Ramos (cell line): Measurements from ENCODE around the gene MCCC2.
"Not testable (repeated sequence)": the region's sequence is repeated elsewhere in the genome, so short reads cannot be mapped to it uniquely, and the experiment has no call there.

Experiments used
- in situ Hi-C: fragments of 300-500 bp; cut with MboI; formaldehyde crosslinking; loops from one replicate; pipeline ENCODE4 v1.14.3; 2022; ENCODE audit warnings: low sequenced_read_pairs; ENCODE audit not compliant: unreplicated experiment

Gene MCCC2

DNA sequence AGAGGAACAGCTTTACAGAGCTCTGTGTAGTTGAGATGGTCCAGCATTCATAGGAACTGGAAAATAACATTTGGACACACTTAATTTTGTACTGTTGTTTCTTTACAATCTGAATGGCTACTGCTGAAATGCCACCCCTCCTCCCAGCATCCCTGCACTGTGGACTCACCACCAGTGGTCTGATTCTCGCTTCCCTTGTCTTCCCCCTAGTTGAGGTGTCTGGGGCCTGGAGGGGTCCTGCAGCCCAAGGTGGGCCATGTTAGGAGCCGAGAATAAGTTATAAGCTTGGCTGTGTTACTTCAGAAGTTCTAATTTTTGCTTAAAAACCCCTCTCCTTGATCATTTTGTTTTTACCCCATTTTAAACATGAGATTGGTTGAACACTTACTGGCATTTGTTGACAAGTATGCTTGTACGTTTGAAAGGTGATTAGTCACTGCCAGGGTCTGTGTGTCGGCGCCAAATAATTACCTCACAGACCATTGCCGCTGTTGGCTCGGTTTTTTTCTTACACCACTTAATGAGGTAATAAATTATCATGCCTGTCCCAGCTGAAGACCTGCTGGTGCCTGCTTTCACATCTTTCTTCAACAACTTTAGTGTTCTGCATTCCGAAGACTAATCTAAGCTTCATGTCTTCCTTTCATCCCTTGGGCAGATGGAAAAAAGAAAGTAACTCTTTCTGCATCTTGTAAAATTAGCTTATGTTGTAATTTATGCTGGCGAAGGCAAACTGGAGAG lies 65.8 kb downstream of the MCCC2 start:
- in situ Hi-C loops: no loop called here

DNA sequence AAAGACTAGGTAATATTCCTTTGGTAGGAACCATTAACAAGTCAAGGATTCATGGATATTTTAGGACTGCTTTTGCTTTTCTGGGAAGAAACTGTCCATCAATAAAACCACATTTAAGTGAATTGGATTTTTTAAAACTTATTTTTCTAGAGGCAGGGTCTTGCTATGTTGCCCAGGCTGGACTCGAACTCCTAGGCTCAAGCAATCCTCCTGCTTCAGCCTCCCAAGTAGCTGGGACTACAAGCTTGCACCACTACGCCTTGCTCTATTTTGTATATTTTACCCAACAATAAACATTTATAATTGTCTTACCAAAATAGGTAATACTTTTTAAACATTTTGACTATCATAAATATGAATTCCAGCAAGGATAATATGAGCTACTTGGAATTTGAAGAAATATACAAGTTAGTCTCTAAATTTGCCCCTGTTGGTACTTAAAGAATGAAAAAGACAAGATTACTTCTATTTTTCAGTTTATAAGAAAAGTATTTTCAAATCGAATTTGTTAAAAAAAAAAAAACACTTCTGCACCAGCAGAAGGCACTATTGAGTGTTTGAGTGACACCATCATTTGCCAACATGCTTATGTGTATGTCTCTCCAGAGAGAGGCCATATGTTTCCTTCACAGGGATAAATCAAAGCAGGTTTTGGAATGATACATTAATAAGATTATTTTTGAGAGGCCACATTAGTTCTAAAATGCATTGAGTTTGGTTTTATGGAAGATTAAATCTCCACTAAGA lies 71.9 kb downstream of the MCCC2 start:
- in situ Hi-C loops: no loop called here

- in situ Hi-C loops: no loop called here
These were observed 75.2 kb downstream of the MCCC2 start for GRCh38 chr5:71662381-71662780.

- in situ Hi-C loops: no loop called here
These were observed 76.2 kb downstream of the MCCC2 start for GRCh38 chr5:71663191-71663969.

- in situ Hi-C loops: not testable (repeated sequence)
These were observed 77.5 kb downstream of the MCCC2 start for GRCh38 chr5:71664615-71665014.

DNA sequence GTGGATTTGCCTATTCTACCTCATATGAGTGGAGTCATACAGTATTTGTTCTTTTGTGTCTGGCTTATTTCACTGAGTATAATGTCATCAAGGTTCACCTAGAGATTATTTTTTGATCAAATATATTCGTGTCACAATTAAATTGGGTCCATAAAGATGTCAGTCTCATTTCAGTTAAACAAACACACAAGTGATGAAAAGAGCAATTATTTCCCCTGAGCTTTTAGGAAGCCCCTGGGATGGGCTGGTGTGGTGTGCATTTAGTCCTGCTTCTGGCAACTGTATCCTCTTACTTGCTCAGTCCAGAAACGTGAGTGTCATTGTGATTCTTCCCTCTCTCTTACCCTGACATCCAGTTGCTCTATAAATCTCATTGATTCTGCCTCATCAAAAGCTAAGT lies 79.2 kb downstream of the MCCC2 start:
- in situ Hi-C loops: no loop called here

- in situ Hi-C loops: no loop called here
These were observed 90.8 kb downstream of the MCCC2 start for GRCh38 chr5:71677977-71678376.

GRCh38 chr5:71679714-71680113 lies 92.6 kb downstream of the MCCC2 start:
- in situ Hi-C loops: no loop called here

- in situ Hi-C loops: no loop called here
These were observed 93.4 kb downstream of the MCCC2 start for GRCh38 chr5:71680510-71680909.

DNA sequence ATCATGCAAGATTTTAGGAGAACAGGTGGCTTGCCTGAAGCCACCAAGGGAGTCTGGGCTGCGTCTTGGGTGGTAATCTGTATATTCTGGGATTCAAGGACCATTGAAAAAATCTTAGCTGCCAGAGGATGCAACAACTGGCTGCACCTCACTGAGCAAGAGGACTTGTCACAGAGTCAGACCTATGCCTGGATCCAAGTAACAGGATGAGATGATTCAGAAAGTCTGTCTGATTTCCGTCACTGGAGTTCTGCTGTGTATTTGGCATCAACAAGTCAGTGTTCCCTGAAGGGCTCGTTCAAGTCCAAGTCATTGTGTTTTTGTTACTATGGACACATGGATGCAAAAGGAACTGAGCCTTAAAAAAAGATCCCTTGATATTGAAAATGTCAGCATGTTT lies 94.2 kb downstream of the MCCC2 start:
- in situ Hi-C loops: no loop called here

- in situ Hi-C loops: no loop called here
These were observed 97.2 kb downstream of the MCCC2 start for GRCh38 chr5:71684309-71684708.

GRCh38 chr5:71693828-71694427 lies 106.8 kb downstream of the MCCC2 start:
- in situ Hi-C loops: no loop called here

DNA sequence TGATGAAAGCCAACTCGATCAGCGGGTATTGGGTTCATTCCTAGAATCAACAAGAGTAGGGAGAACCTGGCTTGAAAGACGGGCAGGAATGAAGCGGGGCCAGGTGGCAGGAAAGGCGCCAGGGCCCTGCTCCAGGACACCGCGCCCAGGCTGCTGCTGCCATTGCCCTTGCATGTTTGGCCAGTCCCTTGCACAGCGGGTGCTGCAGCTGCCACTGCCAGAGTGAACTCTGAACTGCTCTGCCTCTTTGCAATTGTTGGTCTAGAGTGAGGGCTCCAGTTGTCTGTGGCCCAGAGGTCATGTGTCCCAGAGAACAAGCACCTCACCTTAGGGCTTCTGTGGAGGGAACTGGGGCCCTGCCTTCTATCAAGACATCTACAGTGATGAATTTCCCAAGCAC lies 107.9 kb downstream of the MCCC2 start:
- in situ Hi-C loops: no loop called here

DNA sequence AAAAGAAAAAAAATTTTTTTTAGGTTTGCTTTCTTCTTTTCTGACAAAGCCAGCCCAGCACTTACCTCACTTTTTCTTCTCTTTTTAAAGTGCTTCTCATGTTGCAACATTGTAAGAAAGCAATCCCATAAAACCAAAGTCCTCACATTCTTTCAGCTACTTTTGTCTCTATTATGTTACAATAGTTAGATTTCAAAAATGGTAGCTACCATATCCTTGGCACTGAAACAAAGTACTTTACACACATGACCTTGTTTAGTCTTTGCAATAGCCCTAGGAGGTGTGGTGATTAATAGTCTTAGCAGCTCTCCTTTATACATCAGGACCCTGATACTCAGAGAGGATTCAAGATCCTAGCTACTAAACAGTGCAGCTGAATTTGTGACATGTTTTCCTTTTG lies 108.5 kb downstream of the MCCC2 start:
- in situ Hi-C loops: no loop called here

DNA sequence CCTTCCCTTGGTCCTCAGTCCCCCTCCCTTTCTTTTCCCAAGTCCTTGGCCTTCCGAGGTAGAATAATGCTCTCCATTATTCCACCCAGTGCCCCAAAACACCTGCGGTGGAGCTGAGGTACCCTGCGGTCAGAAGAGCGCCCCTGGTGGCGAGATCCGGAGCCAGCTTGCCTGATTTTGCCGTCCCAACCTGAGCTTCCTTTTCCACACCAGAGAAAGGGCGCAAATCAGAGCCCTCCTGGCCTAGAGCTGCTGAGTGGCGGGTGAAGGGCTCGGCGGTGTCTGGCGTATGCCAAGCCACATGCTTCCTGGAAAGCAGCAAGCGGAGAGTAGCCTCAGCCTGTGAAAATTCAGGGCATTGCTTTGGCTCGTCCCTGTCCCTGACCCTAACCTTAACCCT lies 110.8 kb downstream of the MCCC2 start:
- in situ Hi-C loops: no loop called here

DNA sequence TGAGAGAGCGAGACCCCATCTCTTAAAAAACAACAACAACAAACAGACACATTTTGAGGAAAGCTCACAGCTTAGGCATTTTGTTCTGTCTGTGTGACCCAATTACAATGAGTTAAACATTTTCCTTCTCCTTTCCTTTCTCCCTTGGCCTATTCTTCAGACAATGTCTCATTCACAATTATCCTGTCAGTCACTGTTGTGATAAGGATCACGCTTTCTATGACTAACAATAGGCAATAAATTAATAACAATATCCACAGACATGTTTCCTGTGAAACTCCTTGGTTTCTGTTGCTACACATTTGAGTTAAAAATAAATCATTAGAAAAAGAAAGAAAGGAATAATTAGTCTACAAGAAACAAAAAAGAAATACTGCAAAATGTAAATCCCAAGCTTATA lies 112.1 kb downstream of the MCCC2 start:
- in situ Hi-C loops: no loop called here

GRCh38 chr5:71699751-71700150 lies 112.6 kb downstream of the MCCC2 start:
- in situ Hi-C loops: no loop called here

DNA sequence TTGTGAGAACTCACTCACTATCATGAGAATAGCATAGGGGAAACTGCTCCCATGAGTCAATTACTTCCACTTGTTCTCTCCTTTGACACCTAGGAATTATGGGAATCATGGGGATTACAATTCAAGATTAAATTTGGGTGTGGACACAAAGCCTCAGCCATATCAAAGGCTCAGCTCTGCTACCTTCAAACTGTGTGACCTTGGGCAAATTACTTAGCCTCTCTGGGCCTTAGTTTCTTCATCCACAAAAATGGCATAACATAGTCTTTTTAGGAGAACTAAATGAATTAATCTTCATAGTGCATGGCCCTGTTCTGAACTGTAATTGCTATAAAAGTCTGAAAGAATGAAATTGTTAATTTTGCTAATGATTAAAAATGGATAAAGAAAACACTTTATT lies 113.7 kb downstream of the MCCC2 start:
- in situ Hi-C loops: no loop called here

- in situ Hi-C loops: no loop called here
These were observed 114.3 kb downstream of the MCCC2 start for GRCh38 chr5:71701407-71701806.

DNA sequence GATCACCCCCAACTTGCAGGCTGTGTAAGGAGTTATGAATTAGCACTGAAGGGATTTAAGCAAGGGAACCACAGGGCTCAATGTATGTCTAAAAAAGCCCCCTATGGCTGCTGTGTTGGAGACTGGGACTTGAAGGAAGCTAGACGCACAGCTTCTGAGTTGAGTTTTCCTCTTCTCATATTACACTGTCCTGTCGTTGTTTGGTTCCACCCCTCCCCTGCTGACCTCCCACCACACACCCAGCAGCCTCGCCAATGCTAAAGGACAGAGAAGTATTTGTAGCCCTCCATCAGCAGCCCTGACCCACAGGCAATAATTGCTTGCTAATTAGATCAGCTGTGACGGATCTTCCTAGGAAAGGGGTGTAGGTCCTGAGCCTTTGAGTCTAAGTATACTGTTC lies 116.8 kb downstream of the MCCC2 start:
- in situ Hi-C loops: no loop called here

GRCh38 chr5:71705421-71705820 lies 118.3 kb downstream of the MCCC2 start:
- in situ Hi-C loops: no loop called here
